DOHH2 (cell line): ENCODE measurements around the gene CRTC3.

Experiments used
- H3F3A ChIP-seq: fragments of 200-600 bp; sonication (generic), shearing (Covaris generic); 2 replicates; pipeline ENCODE4 v1.6.0; 2016; ENCODE audit warnings: antibody characterized with exemption, mild to moderate bottlenecking; ENCODE audit not compliant: control insufficient read depth, insufficient read depth
- H3K27ac ChIP-seq: fragments of 200-600 bp; sonication (generic); 2 replicates; pipeline ENCODE4 v1.5.1; 2014; ENCODE audit warnings: low read depth, mild to moderate bottlenecking, low read length, moderate library complexity
- H3K27me3 ChIP-seq: fragments of 200-600 bp; sonication (generic); 2 replicates; pipeline ENCODE4 v1.6.1; 2014; ENCODE audit warnings: mild to moderate bottlenecking, low read length, mixed read lengths; ENCODE audit not compliant: control insufficient read depth
- H3K36me3 ChIP-seq: fragments of 200-600 bp; sonication (generic); 2 replicates; pipeline ENCODE4 v1.6.1; 2014; ENCODE audit warnings: mild to moderate bottlenecking, low read length, moderate library complexity, mixed read lengths; ENCODE audit not compliant: control insufficient read depth
- H3K4me1 ChIP-seq: fragments of 200-600 bp; sonication (generic); 2 replicates; pipeline ENCODE4 v1.6.1; 2014; ENCODE audit warnings: mild to moderate bottlenecking, low read length, mixed read lengths; ENCODE audit not compliant: control insufficient read depth
- H3K4me2 ChIP-seq: fragments of 200-600 bp; sonication (generic); 2 replicates; pipeline ENCODE4 v1.6.0; 2014; ENCODE audit warnings: mild to moderate bottlenecking, low read length, moderate library complexity
- H3K4me3 ChIP-seq: fragments of 200-600 bp; sonication (generic); 2 replicates; pipeline ENCODE4 v1.5.1; 2014; ENCODE audit warnings: mild to moderate bottlenecking, low read length, mixed read lengths
- H3K79me2 ChIP-seq: fragments of 200-600 bp; sonication (generic); 2 replicates; pipeline ENCODE4 v1.6.1; 2014; ENCODE audit warnings: mild to moderate bottlenecking, low read length, mixed read lengths; ENCODE audit not compliant: control insufficient read depth
- H3K9me2 ChIP-seq: fragments of 200-600 bp; sonication (generic); replicated peaks from 2 replicates; pipeline ENCODE4 v1.6.1; 2014; ENCODE audit warnings: mild to moderate bottlenecking, low read length, mixed read lengths; ENCODE audit not compliant: control insufficient read depth
- H3K9me3 ChIP-seq: fragments of 200-600 bp; sonication (generic); 2 replicates; pipeline ENCODE4 v1.6.1; 2014; ENCODE audit warnings: antibody characterized with exemption, low read length, mixed read lengths; ENCODE audit not compliant: control insufficient read depth, insufficient read depth
- H4K20me1 ChIP-seq: fragments of 200-600 bp; sonication (generic); 2 replicates; pipeline ENCODE4 v1.6.0; 2014; ENCODE audit warnings: low read depth, mild to moderate bottlenecking, antibody characterized with exemption, low read length, moderate library complexity; ENCODE audit not compliant: control insufficient read depth, insufficient read depth
- CTCF ChIP-seq: fragments of 200-600 bp; sonication (generic); IDR thresholded peaks from one replicate; pipeline ENCODE4 v1.5.1; 2014; ENCODE audit warnings: antibody characterized with exemption, mild to moderate bottlenecking, low read depth, low read length; ENCODE audit not compliant: poor library complexity, severe bottlenecking
- EZH2phosphoT487 ChIP-seq: fragments of 200-600 bp; sonication (generic); IDR thresholded peaks from 2 replicates; pipeline ENCODE4 v1.6.1; 2017; ENCODE audit warnings: borderline replicate concordance, mild to moderate bottlenecking, antibody characterized with exemption, low read length, moderate library complexity, mixed read lengths

The CRTC3 gene

GRCh38 chr15:90570643-90571042 lies 40.9 kb downstream of the CRTC3 start:
- H3K9me3 ChIP-seq, result no peaks in the 10 kb centered on the region
- peaks cover 5% of the 10 kb centered on the region for H3K79me2 ChIP-seq
- H3K4me3 ChIP-seq, result no peak overlapping the region
- H3K36me3 ChIP-seq, result no peaks in the 10 kb centered on the region
- H3K4me1 ChIP-seq, result peaks cover 5% of the 10 kb centered on the region; the same call in 1 of the 2 replicates
- H3K27ac ChIP-seq, result no peak overlapping the region
- H3K27me3 ChIP-seq, result no peaks in the 10 kb centered on the region
- H4K20me1 ChIP-seq, result no peaks in the 10 kb centered on the region; the same call in 1 of the 2 replicates
- H3K9me2 ChIP-seq, result no peaks in the 10 kb centered on the region
- no peaks in the 10 kb centered on the region for H3F3A ChIP-seq
- H3K4me2 ChIP-seq, result no peak overlapping the region
- no peak for TF ChIP-seq EZH2phosphoT487
- no peak for TF ChIP-seq CTCF

GRCh38 chr15:90571063-90571541 lies 41.4 kb downstream of the CRTC3 start:
- H3K9me2 ChIP-seq, result no peaks in the 10 kb centered on the region
- TF ChIP-seq CTCF (no peak), EZH2phosphoT487 (no peak)
- H3K9me3 ChIP-seq, result no peaks in the 10 kb centered on the region
- no peak overlapping the region for H3K4me2 ChIP-seq
- no peaks in the 10 kb centered on the region for H3K27me3 ChIP-seq
- no peaks in the 10 kb centered on the region for H3F3A ChIP-seq
- H3K4me1 ChIP-seq, result peaks cover 5% of the 10 kb centered on the region; the same call in 1 of the 2 replicates
- peaks cover 5% of the 10 kb centered on the region for H3K79me2 ChIP-seq
- H3K4me3 ChIP-seq, result no peak overlapping the region
- H3K36me3 ChIP-seq, result no peaks in the 10 kb centered on the region
- no peak overlapping the region for H3K27ac ChIP-seq
- no peaks in the 10 kb centered on the region; the same call in 1 of the 2 replicates for H4K20me1 ChIP-seq

- H4K20me1 ChIP-seq, result no peaks in the 10 kb centered on the region; the same call in 1 of the 2 replicates
- H3F3A ChIP-seq, result no peaks in the 10 kb centered on the region
- H3K4me3 ChIP-seq, result no peak overlapping the region
- no peaks in the 10 kb centered on the region for H3K9me2 ChIP-seq
- no peaks in the 10 kb centered on the region for H3K9me3 ChIP-seq
- H3K36me3 ChIP-seq, result no peaks in the 10 kb centered on the region
- no peaks in the 10 kb centered on the region for H3K27me3 ChIP-seq
- H3K27ac ChIP-seq, result no peak overlapping the region
- H3K79me2 ChIP-seq, result peaks cover 5% of the 10 kb centered on the region
- TF ChIP-seq EZH2phosphoT487, result no peak
- no peak for TF ChIP-seq CTCF
- peaks cover 5% of the 10 kb centered on the region; the same call in 1 of the 2 replicates for H3K4me1 ChIP-seq
- H3K4me2 ChIP-seq, result no peak overlapping the region
These were observed 43.2 kb downstream of the CRTC3 start for GRCh38 chr15:90572893-90573292.
